ENCODE data around the gene PAPOLB.

GRCh38 chr7:4911111-4911828 is 49.4 kb upstream of the PAPOLB start:
- TF ChIP-seq CTCF (IDR thresholded peaks at IDR 0.05 in 4 of 5, conservative IDR thresholded peaks at IDR 0.05 in 1 of 5) (no peak), POLR2A (IDR thresholded peaks at IDR 0.05) (no peak)
